Measurements from ENCODE around the gene RNF111. TPM values are rescaled to one million over a fixed set of nuclear protein-coding genes. Genes with fewer than 3 reads are reported as not detected.

The RNF111 gene
- polyA plus RNA-seq, 1 experiment: 28.7 TPM

GRCh38 chr15:59111251-59111650, 123.8 kb downstream of the RNF111 start:
- TF ChIP-seq, protein P1, sequence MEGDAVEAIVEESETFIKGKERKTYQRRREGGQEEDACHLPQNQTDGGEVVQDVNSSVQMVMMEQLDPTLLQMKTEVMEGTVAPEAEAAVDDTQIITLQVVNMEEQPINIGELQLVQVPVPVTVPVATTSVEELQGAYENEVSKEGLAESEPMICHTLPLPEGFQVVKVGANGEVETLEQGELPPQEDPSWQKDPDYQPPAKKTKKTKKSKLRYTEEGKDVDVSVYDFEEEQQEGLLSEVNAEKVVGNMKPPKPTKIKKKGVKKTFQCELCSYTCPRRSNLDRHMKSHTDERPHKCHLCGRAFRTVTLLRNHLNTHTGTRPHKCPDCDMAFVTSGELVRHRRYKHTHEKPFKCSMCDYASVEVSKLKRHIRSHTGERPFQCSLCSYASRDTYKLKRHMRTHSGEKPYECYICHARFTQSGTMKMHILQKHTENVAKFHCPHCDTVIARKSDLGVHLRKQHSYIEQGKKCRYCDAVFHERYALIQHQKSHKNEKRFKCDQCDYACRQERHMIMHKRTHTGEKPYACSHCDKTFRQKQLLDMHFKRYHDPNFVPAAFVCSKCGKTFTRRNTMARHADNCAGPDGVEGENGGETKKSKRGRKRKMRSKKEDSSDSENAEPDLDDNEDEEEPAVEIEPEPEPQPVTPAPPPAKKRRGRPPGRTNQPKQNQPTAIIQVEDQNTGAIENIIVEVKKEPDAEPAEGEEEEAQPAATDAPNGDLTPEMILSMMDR (IDR thresholded peaks at IDR 0.05; ENCODE audit: insufficient read depth, low read depth, low read length): no peak
- ChIA-PET POLR2A (interaction anchor here (0.6 kb wide), 1 partner anchor 9 kb away, joined by 3 read pairs; no protein-coding TSS in a partner anchor), CTCF (interaction anchor here (1.7 kb wide), 1 partner anchor 27 kb away, joined by 3 read pairs; no protein-coding TSS in a partner anchor)
- no peak overlapping the region for H3K4me3 ChIP-seq (ENCODE audit: low read depth, low read length)
- no peaks in the 10 kb centered on the region for H3K27me3 ChIP-seq (ENCODE audit: control insufficient read depth, insufficient read depth, low read length)
- no peaks in the 10 kb centered on the region; the same call in 1 of the 2 replicates for H3K36me3 ChIP-seq (ENCODE audit: control insufficient read depth, insufficient read depth, low read length)
- no peak for DNase-seq (ENCODE audit: low read depth)

DNA sequence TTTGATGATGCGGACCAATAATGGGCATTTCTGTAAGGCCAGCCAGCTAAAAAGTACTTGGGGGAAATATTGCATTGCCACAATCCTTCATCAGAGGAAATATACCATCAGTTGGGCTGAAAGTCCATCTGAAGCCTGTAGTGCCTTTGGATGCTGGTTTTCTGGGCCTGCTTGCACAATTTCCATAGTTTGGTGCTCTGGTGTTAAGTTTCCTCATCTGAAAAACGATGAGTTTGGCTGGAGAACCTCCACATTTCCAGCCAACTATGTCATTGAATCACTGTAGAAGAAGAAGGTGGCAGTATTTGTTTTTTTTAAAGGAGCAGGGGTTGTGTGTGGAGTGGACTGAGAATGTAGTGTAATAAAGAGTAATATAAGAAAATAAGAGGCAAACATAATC, 127.6 kb downstream of the RNF111 start:
- POLR2A ChIA-PET: no interaction called here
- H3K27me3 ChIP-seq (ENCODE audit: control insufficient read depth, insufficient read depth, low read length): no peaks in the 10 kb centered on the region
- TF ChIP-seq, protein P1 (IDR thresholded peaks at IDR 0.05; ENCODE audit: insufficient read depth, low read depth, low read length): no peak
- CTCF ChIA-PET: no interaction called here
- H3K36me3 ChIP-seq (ENCODE audit: control insufficient read depth, insufficient read depth, low read length): peaks cover 2% of the 10 kb centered on the region; the same call in 1 of the 2 replicates
- H3K4me3 ChIP-seq (ENCODE audit: low read depth, low read length): no peak overlapping the region
- DNase-seq (ENCODE audit: low read depth): no peak

GRCh38 chr15:59116141-59116540, 128.7 kb downstream of the RNF111 start:
- Histone ChIP-seq H3K36me3 (ENCODE audit: control insufficient read depth, insufficient read depth, low read length) (peaks cover 2% of the 10 kb centered on the region; the same call in 1 of the 2 replicates), H3K27me3 (ENCODE audit: control insufficient read depth, insufficient read depth, low read length) (no peaks in the 10 kb centered on the region), H3K4me3 (ENCODE audit: low read depth, low read length) (no peak overlapping the region)
- no peak for DNase-seq (ENCODE audit: low read depth)
- ChIA-PET POLR2A (no interaction called here), CTCF (interaction anchor here (0.6 kb wide), 1 partner anchor 20 kb away, joined by 3 read pairs; no protein-coding TSS in a partner anchor)
- TF ChIP-seq, protein P1 (IDR thresholded peaks at IDR 0.05; ENCODE audit: insufficient read depth, low read depth, low read length): no peak

DNA sequence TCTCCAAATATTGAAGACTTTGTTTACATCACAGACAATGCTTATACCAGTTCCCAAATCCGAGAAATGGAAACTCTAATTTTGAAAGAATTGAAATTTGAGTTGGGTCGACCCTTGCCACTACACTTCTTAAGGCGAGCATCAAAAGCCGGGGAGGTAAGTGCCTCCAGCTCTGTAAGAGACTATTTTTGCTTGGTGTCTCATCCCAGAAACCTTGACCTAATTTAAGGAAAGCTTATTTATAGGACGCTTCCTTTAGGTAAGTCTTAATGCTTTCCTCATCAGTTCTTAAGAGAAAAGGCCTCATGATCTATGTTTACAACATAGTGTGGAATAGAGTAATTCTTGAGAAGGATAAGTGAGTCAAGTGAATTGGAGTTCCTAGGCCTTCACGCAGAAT, 129.3 kb downstream of the RNF111 start:
- TF ChIP-seq, protein P1 (IDR thresholded peaks at IDR 0.05; ENCODE audit: insufficient read depth, low read depth, low read length): no peak
- POLR2A ChIA-PET: no interaction called here

GRCh38 chr15:59119625-59120024, 132.2 kb downstream of the RNF111 start:
- ChIA-PET CTCF (no interaction called here), POLR2A (no interaction called here)
- H3K36me3 ChIP-seq (ENCODE audit: control insufficient read depth, insufficient read depth, low read length): peaks cover 2% of the 10 kb centered on the region; the same call in 1 of the 2 replicates
- TF ChIP-seq, protein P1 (IDR thresholded peaks at IDR 0.05; ENCODE audit: insufficient read depth, low read depth, low read length): no peak
- no peak for DNase-seq (ENCODE audit: low read depth)
- H3K27me3 ChIP-seq (ENCODE audit: control insufficient read depth, insufficient read depth, low read length): no peaks in the 10 kb centered on the region
- H3K4me3 ChIP-seq (ENCODE audit: low read depth, low read length): no peak overlapping the region

More for the DNA sequence above, 129.3 kb downstream of the RNF111 start:
- peaks cover 2% of the 10 kb centered on the region; the same call in 1 of the 2 replicates for H3K36me3 ChIP-seq (ENCODE audit: control insufficient read depth, insufficient read depth, low read length)
- CTCF ChIA-PET: no interaction called here
- H3K4me3 ChIP-seq (ENCODE audit: low read depth, low read length): no peak overlapping the region
- H3K27me3 ChIP-seq (ENCODE audit: control insufficient read depth, insufficient read depth, low read length): no peaks in the 10 kb centered on the region
- no peak for DNase-seq (ENCODE audit: low read depth)

All from BJ (cell line).